Left renal cortex interstitium (tissue), 4 donors: Measurements from ENCODE around the gene NDRG2. TPM values are rescaled to one million over a fixed set of nuclear protein-coding genes. Genes with fewer than 3 reads are reported as not detected.
"Not testable (repeated sequence)": the region's sequence is repeated elsewhere in the genome, so short reads cannot be mapped to it uniquely, and the experiment has no call there.

ENCODE experiments used
- DNase-seq, 4 donors: peaks; one replicate each; pipeline ENCODE4 v3.0.0-alpha.2; 2013; ENCODE audit warnings: low read depth in 4 of 4, low spot score in 2 of 4, missing footprints in 1 of 4
- polyA plus RNA-seq, 4 donors: library from polyadenylated mRNA; unstranded; fragments of 120-200 nt; gene quantifications; one replicate each; pipeline ENCODE4 v1.2.1, GENCODE V29; 2013; ENCODE audit not compliant: insufficient read length in 4 of 4

NDRG2 gene
- polyA plus RNA-seq, 4 donors, result 154 to 172 (median 164) TPM

DNA sequence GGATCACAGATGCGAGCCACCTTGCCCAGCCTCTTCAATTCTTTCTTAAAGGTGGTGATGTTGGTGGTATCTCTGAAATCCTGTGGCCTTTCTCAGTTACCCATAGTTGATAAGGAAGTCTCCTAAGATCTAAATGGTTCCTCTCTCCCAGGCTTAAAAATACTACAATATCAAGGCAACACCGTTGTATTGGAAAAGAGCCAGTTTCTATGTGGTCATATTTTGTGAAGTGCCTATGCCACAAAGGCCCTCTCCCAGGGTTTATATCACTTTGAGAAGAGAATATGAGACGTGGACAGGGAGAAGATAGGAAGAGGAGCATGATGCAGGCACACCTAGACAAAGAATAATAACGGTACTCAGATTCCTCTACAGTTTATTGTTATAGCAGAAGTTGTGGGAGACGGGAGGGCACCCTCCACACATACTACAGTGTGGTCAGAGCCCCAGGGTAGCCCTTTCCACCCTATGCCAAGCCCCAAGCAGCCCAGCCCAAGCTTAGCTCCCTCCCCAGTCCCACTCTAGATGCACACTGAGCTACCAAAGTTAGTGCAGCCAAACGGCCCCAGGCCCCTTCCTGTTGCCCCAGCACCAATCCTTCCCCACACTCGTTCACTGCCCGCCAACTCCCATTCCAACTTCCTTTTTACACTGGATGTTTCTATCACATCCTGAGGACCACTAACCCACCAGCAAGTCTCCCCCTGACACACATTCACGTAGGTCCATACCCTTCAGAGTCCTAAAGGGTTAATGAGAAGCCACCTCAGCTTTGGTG lies 8.3 kb downstream of the NDRG2 start:
- no peak for DNase-seq

DNA sequence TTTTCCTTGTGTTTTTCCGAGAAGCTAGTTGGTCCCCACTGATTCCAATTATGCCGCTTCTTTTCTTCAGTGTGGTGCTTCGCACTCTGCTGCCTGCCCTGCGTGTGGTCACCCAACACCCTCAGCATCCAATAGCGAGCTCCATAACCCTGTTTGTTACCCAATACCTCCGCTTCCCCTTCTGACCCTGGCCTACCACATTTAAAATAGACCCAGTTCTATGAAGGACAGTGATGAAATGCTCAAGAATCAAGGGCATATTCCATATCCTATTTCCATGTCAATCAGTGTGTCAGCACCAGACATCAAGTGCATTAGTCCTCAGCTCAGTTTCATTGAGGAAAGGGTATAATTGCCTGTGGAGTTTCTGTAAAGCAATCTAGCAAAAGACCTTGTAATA lies 9.5 kb downstream of the NDRG2 start:
- DNase-seq, result no peak

GRCh38 chr14:21014761-21015190 lies 10.1 kb downstream of the NDRG2 start:
- peak in 2 of 4 donors; percentile 78 to 87 for DNase-seq

- no peak for DNase-seq
Observed at GRCh38 chr14:21011136-21011535, 13.7 kb downstream of the NDRG2 start.

DNA sequence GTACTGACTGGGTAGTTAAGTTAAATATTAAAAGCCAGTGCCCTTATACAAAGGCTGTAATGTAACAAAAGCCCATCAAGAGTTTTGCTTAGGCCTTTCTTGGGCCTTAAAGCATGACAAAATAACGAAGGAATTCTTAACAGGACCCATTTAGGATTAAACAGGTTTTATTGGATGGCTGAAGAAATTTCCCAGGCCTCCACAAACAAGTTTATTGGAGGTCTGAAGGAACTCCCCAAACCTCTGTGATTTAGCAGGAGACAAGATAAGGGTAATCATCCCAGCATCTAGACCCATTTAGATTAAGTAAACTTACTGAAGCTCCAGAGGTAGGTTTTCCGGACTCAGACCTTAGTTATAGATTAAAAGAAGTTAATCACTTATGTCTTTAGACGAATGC lies 15.1 kb downstream of the NDRG2 start:
- not testable (repeated sequence) for DNase-seq

- no peak for DNase-seq
Observed at GRCh38 chr14:21003788-21004346, 21.0 kb downstream of the NDRG2 start.

DNA sequence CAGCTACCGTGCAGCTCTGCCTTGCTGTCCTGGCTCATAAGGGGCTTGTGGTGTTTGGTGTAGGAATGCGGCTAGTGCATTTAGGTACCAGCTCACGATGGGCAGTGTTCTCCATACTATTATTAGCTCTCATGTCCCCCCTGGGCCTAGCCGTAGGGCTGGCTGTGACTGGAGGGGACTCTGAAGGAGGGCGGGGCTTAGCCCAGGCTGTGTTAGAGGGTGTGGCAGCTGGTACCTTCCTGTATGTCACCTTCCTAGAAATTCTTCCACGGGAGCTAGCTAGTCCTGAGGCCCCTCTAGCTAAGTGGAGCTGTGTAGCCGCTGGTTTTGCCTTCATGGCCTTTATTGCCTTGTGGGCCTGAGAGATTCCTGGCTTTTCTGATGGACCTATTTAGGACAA lies 23.6 kb downstream of the NDRG2 start:
- no peak for DNase-seq

- DNase-seq, result no peak
Observed at GRCh38 chr14:20999591-20999990, 25.3 kb downstream of the NDRG2 start.

GRCh38 chr14:20998674-20999366 lies 26.0 kb downstream of the NDRG2 start, which contains the start of gene SLC39A2:
Gene SLC39A2, plus strand, starts transcription at chr14:20999293. Its CDS starts 154 bp downstream, at chr14:20999447.
- DNase-seq, result no peak

GRCh38 chr14:20998139-20998538 lies 26.7 kb downstream of the NDRG2 start:
- DNase-seq, result no peak

DNA sequence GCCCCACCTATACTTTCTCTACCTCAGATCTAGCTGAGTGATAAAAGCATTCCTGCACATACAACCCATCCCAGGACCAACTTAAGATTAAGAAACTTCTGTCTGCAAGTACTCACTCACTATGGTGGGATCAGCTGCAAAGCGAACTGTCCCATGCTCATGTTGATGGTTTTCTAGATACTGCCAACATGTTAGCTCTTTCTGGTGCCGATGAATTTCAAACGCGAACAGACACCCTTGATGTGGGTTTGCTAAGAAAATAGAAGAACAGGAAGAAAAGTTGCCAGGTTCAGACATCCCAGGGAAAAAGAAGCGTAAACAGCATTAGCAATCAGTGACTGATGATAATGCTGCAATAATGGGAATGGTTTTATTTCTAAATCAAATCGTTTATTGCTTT lies 27.3 kb downstream of the NDRG2 start:
- DNase-seq, result no peak

DNA sequence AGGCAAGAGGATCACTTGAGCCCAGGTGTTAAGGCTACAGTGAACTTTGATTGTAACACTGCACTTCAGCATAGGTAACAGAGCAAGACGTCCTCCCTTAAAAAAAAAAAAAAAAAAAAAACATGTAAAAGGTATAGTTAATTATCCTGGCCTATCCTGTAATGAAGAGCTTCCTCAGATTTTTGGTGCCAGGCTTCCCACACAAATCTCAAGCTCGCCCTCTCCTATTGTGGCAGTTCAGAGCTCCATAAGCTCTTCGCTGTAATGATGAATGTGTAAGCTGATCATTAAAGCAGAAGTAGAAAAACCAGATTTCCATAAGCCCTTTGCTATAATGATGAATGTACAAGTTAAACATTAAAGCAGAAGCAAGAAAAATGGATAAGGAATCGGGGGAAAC lies 27.7 kb downstream of the NDRG2 start:
- DNase-seq, result no peak

- no peak for DNase-seq
Observed at GRCh38 chr14:20996521-20996920, 28.3 kb downstream of the NDRG2 start.

GRCh38 chr14:20989787-20990600 lies 34.9 kb downstream of the NDRG2 start, which contains the start of gene METTL17:
Gene METTL17, plus strand, starts transcription at chr14:20989980. Its CDS starts 23 bp downstream, at chr14:20990003.
- DNase-seq, result peak; percentile 80 to 94 (median 92)

DNA sequence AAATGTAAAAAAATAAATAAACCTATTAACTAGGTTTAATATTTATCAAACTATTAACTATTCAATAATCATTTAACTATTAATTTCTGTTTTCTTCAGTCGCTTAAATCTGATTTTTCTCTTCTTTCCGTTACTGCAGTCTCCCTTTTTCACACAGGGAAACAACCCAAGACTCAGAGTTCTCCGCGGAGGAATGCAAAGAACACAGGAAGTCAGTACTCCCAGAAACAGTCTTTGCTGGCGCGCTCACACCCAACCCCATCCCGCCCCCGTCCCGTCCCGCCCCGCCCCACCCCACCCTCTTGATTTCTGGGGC lies 35.4 kb downstream of the NDRG2 start:
- no peak for DNase-seq

GRCh38 chr14:20988717-20989470 lies 36.0 kb downstream of the NDRG2 start:
- DNase-seq, result no peak

DNA sequence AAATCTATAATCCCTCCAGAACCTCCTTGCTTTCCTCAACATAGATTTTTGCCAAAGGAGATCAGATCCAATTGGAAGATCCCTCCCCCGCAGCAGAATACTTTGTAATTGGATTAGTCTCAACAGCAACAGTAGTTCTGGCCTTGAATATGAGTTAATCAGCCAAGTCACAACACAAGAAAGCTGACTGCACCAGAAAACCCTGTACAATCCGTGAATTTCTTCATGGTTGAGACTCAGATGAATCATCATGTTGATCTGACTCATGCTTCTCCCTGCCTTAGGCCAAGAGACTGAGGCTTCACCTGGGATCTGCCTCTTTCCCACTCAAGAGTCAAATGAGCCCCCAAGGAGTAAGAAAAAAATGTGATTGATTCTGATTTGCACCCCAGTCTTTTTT lies 38.0 kb downstream of the NDRG2 start:
- DNase-seq, result no peak

DNA sequence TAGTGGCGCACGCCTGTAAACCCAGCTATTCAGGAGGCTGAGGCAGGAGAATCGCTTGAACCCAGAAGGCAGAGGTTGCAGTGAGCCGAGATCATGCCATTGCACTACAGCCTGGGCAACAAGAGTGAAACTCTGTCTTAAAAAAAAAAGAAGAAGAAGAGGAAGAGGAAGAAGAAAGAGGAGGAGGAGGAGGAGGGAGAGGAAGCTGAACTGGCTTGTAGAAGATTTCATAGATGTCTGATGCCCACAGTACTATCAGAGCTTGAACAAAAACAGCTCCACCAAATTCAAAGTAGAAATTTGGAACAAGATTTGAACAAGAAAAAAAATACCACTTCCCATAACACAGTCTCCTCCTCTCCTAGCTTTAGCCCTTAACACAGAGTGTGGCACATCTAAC lies 39.2 kb downstream of the NDRG2 start:
- not testable (repeated sequence) for DNase-seq

DNA sequence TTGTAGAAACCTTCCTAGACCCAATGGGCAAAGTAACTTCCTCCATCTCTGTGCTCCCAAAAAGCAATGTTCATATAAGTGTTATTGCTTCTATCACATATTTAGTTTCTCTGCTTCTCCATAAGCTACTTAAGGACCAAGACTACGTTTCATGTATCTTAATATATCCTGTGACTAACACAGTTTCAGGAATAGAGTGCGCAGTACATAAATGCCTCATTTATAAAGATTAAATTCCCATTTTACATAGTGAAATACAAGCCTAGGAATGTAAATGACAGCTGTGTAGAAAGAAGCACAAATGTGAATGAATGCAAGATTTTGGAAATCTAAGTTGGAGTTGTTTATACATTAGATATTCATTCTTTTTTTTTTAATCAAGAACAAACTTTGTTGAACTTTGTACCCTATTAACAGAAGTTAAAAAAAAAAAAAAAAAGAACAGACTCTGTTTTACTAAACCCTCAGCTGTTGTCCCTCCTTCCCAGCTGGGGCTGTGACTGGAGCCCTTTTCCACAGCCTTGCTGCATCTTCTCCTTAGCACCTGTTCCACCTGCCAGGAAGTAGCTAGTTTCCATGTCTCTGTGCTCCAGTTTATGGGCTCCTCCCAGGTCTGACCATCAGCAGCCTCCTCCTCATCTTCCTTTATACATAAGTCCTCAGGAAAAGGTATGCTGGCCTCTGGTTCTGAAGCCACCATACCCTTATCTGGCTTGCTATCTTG lies 42.1 kb downstream of the NDRG2 start:
- DNase-seq, result no peak
